Activated naive CD8-positive, alpha-beta T cell treated with anti-CD3 and anti-CD28 coated beads for 36 hours (primary cell): ENCODE data around the gene BACE2. TPM values are rescaled to one million over a fixed set of nuclear protein-coding genes. Genes with fewer than 3 reads are reported as not detected.

Experiments used
- DNase-seq: peaks from one replicate; pipeline ENCODE4 v3.0.0; 2021
- H3K27ac Mint-ChIP-seq: one replicate; pipeline ENCODE4 v1.8.0; 2022; ENCODE audit warnings: mild to moderate bottlenecking, moderate library complexity, mixed read lengths
- H3K27me3 Mint-ChIP-seq: one replicate; pipeline ENCODE4 v1.8.0; 2022; ENCODE audit warnings: mild to moderate bottlenecking, mixed read lengths
- H3K36me3 Mint-ChIP-seq: one replicate; pipeline ENCODE4 v1.8.0; 2021; ENCODE audit warnings: mild to moderate bottlenecking, mixed read lengths
- H3K4me1 Mint-ChIP-seq: one replicate; pipeline ENCODE4 v1.8.0; 2021; ENCODE audit warnings: mixed read lengths
- H3K4me3 Mint-ChIP-seq: one replicate; pipeline ENCODE4 v1.8.0; 2022; ENCODE audit warnings: mild to moderate bottlenecking, moderate library complexity, mixed read lengths
- H3K9me3 Mint-ChIP-seq: one replicate; pipeline ENCODE4 v1.8.0; 2022; ENCODE audit warnings: mixed read lengths
- total RNA-seq, 2 experiments: library from RNA; stranded (reverse); gene quantifications; one replicate each; pipeline ENCODE4 v1.2.3, GENCODE V29; 2021

BACE2 gene
- 1 to 10 TPM; 1.8 to 2.0 TPM for total RNA-seq

DNA sequence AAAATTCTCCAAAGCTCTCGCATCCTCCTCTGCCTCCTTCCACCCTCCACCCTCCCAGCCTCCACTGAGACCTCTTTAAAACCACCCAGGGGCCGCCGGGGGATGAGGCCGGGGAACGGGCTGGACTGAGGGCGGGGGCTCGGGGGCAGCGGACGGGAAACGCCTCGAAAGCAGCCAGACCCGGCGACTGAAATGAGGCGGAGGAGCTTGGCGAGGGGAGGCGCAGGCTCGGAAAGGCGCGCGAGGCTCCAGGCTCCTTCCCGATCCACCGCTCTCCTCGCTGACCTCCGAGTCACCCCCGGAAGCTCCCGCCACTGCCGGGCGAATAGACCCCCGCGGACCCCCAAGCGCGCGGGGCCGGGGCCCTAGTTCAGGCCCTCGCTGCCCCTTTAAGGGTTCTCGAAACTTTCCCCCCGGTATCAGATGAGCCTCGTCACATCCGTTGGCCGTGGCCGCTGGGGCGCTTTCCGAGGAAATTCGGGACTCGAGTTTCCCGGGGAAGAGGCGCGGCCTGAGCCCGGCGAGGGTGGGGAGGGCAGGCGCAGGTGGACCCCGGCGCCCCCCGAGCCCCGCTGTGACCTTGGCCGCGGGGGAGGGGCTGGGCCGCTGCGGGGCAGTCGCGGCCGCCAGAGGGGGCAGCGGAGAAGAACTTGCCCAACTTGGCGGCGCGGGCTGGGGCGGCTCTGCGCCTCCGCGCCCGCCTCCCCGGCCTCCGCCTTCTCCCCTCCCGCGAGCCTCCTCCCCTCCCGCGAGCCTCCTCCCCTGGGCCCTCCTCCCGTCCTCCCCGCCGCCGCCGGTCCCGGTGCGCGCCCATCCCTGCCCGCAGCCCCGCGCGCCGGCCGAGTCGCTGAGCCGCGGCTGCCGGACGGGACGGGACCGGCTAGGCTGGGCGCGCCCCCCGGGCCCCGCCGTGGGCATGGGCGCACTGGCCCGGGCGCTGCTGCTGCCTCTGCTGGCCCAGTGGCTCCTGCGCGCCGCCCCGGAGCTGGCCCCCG lies at the start of gene BACE2:
Gene BACE2 (plus strand): TSS at position 813 of the 995 bp plus-strand sequence. CDS start 104 bp downstream, at position 917.
- no peaks in the 10 kb centered on the region for H3K36me3 Mint-ChIP-seq
- peak within 1 kb of the TSS; percentile 67 for H3K4me3 Mint-ChIP-seq
- H3K27me3 Mint-ChIP-seq = peaks cover 67% of the 10 kb centered on the region

DNA sequence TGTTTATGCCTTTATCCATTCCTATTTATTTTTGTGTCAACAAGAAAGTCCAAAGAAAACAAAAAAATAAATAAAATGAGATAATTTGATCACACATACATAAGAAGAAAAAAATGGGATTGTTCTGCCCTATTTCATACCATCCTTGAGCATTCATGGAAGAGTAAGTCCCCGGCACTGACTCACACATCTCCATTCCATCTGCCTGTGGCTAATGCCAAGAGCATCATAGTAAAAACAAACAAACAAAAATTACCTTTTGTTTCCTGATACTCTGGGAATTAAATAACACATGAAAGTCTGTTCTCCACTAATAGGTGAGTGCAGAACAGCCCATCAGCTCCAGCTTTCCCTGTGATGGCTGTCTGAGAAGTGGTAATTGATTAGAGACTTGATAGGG lies 48.1 kb upstream of the BACE2 start:
- Mint-ChIP-seq H3K9me3 (no peaks in the 10 kb centered on the region), H3K36me3 (no peaks in the 10 kb centered on the region), H3K27me3 (peaks cover 13% of the 10 kb centered on the region), H3K4me3 (no peak overlapping the region), H3K27ac (no peak overlapping the region), H3K4me1 (no peaks in the 10 kb centered on the region)
- DNase-seq = no peak

More for the DNA sequence above, at the start of gene BACE2:
- Mint-ChIP-seq H3K4me1 (peaks cover 5% of the 10 kb centered on the region), H3K27ac (no peak within 1 kb of the TSS), H3K9me3 (no peaks in the 10 kb centered on the region)
- DNase-seq = peak; percentile 60

DNA sequence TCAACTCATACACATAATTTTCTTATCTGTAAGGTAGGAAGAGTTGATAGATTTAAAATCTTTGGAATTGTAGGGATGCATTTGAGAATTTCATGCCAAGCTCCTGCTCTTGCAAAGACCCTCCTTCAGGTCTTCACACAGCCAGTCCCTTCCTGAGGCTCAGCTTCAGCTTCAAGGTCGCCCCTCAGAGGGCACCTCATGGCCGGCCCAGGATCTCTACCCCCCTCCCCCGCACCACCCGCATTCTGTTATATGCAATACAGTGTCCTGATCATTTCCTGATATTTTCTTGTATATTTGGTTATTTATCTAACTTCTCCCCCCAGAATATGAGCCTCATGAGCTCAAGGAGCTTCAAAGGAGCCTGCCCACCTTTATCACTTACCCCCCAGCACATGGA lies 47.0 kb upstream of the BACE2 start:
- H3K27me3 Mint-ChIP-seq = peaks cover 13% of the 10 kb centered on the region
- no peaks in the 10 kb centered on the region for H3K9me3 Mint-ChIP-seq
- DNase-seq = no peak
- no peak overlapping the region for H3K27ac Mint-ChIP-seq
- H3K4me1 Mint-ChIP-seq = no peaks in the 10 kb centered on the region
- no peaks in the 10 kb centered on the region for H3K36me3 Mint-ChIP-seq
- no peak overlapping the region for H3K4me3 Mint-ChIP-seq

DNA sequence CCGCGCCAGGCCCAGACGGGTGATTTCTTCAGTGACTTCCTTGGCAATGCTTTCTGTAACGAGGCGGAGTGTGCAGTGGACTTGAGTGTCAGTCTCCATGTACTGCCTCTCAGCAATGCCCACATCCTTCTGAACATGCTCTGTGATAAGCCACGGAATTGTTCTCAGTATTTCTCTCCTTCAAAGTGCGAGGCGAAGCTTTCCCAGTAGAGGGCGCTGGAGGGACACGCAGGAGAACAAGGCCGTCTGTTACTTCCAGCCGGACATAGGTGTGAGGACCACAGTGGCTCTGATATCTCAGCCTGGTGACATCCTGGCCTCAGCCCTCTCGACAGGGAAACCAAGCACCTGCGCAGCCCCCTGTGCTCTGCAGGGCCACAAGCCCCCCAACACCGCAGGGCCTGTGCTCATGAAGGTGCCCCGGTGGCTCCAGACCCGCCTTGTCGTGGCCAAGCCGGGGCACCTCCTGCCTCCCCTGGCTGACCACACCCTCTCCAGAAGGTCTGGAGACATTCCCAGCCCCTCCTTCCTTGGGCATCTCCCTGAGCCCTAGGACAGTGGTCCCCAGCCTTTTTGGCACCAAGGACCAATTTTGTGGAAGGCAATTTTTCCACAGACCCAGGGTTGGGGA lies 46.1 kb upstream of the BACE2 start:
- no peak overlapping the region for H3K4me3 Mint-ChIP-seq
- H3K36me3 Mint-ChIP-seq = no peaks in the 10 kb centered on the region
- H3K27me3 Mint-ChIP-seq = peaks cover 16% of the 10 kb centered on the region
- DNase-seq = peak; percentile 54
- H3K9me3 Mint-ChIP-seq = no peaks in the 10 kb centered on the region
- H3K27ac Mint-ChIP-seq = no peak overlapping the region
- no peaks in the 10 kb centered on the region for H3K4me1 Mint-ChIP-seq

DNA sequence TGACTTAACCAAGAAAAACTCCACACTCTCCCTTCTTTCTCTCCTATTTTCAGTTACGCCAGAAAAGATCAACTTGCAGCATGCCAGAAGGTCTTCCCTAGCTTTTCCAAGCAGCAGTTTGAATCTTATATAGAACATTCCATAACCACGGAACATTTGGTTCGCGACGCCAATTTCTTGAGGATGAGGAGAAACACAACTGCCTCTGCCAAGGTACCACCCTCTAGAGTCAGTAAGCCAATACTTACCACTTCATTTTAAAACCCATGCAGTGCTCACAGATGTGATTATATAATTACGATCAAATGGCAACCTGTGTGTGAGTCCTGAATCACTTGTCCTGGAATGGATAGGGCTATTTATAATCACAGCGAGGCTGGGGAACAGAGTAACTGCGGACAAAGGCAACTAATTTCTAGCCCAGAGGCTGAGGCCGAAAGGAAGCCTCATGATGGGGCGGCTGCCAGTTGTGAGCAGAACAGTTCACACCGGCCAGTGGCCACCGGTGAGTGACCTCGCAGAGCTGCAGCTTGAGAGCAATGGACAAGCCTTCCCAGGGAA lies 43.2 kb upstream of the BACE2 start:
- peaks cover 8% of the 10 kb centered on the region for H3K9me3 Mint-ChIP-seq
- H3K27ac Mint-ChIP-seq = no peak overlapping the region
- H3K4me1 Mint-ChIP-seq = no peaks in the 10 kb centered on the region
- no peak for DNase-seq
- H3K27me3 Mint-ChIP-seq = peaks cover 20% of the 10 kb centered on the region
- H3K4me3 Mint-ChIP-seq = no peak overlapping the region
- no peaks in the 10 kb centered on the region for H3K36me3 Mint-ChIP-seq

DNA sequence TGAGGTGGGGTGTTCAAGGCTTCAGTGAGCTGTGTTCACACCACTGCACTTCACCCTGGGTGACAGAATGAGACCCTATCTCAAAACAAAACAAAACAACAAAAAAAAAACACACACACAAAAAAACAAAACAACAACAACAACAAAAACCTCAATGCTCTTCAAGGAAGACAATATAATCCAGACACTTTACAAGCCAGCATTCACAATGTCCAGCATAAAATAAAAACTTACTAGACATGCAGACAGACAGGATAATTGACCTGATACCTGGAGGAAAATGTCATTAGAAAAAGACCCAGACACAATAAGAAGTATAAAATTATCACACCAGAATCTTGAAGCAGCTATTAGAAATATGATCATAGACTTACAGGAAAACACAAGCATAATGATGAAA lies 39.0 kb upstream of the BACE2 start:
- Mint-ChIP-seq H3K9me3 (peaks cover 8% of the 10 kb centered on the region), H3K36me3 (no peaks in the 10 kb centered on the region), H3K27ac (no peak overlapping the region), H3K4me3 (no peak overlapping the region), H3K4me1 (no peaks in the 10 kb centered on the region), H3K27me3 (peaks cover 10% of the 10 kb centered on the region)
- DNase-seq = no peak

DNA sequence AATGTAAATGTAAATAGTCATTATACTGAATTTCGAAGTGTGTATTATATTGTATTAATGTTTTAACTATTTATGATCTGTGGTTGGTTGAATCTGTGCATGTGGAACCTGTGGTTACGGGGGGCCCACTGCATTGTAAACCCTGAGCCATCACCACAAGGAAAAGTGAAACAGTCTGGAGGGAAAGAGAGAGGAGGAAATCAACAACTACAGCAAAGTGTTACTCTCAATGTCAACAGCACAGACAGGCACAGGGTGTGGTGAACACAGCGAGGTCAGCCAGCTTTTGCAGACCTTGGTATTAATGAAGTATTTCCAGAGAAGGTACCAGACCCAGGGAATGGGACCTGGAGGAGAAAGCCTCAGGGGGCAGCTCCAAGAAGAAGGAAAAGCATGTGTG lies 37.1 kb upstream of the BACE2 start:
- H3K36me3 Mint-ChIP-seq = no peaks in the 10 kb centered on the region
- H3K27ac Mint-ChIP-seq = no peak overlapping the region
- no peaks in the 10 kb centered on the region for H3K4me1 Mint-ChIP-seq
- peaks cover 10% of the 10 kb centered on the region for H3K27me3 Mint-ChIP-seq
- peaks cover 8% of the 10 kb centered on the region for H3K9me3 Mint-ChIP-seq
- H3K4me3 Mint-ChIP-seq = no peak overlapping the region
- DNase-seq = no peak

DNA sequence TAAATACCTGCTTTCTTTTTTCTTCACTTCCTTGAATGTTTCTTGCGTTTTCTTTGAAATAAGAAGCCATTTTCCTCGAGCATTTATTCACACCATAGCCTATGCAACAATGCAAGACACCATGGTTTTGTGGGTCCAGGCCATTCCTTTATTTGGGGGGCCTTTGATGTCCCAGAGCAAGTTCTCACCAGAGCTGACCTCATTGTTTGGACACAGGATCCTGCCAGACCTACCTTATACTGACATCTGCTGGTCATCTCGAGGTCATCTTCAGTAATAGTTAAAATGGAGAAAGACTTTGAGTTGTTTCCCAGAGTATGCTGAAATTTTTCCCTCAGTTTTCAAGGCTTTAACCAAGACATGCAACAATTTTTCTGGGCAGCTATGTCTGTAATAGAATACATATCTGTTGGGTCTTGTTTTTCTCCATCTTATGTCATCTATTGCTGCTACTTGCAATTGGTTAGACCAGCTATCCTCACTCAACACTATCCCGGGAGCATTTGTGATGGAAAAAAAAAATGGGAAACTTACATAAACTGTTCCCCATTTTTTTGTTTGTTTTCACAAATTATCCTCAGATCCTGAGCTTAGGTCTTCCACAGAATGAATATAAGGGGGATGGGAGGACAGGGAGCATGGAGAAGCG lies 34.0 kb upstream of the BACE2 start:
- Mint-ChIP-seq H3K9me3 (peaks cover 5% of the 10 kb centered on the region), H3K27ac (no peak overlapping the region), H3K27me3 (peaks cover 3% of the 10 kb centered on the region), H3K36me3 (no peaks in the 10 kb centered on the region), H3K4me1 (no peaks in the 10 kb centered on the region), H3K4me3 (no peak overlapping the region)
- DNase-seq = no peak

DNA sequence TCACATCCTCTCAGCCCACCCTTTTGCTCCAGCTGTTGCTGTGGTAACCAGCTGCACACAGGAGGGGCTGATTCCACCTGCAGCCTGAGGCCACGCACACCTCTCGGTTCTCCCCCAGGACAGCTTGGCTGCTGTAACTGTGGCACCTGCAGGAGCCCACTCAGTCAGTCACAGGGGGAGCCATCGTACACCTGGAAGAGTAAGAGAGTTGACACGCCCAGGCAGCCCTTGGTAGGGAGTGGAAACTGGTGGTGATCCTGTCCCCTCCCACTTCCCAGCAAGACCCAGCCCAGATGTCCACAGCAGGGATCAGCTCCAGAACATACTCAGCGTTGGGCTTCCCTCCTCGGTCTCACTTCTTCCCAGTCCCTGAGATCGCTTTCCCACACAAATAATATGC lies 32.2 kb upstream of the BACE2 start:
- no peak for DNase-seq
- Mint-ChIP-seq H3K4me1 (no peaks in the 10 kb centered on the region), H3K9me3 (no peaks in the 10 kb centered on the region), H3K27ac (no peak overlapping the region), H3K27me3 (peaks cover 3% of the 10 kb centered on the region), H3K4me3 (no peak overlapping the region), H3K36me3 (no peaks in the 10 kb centered on the region)

DNA sequence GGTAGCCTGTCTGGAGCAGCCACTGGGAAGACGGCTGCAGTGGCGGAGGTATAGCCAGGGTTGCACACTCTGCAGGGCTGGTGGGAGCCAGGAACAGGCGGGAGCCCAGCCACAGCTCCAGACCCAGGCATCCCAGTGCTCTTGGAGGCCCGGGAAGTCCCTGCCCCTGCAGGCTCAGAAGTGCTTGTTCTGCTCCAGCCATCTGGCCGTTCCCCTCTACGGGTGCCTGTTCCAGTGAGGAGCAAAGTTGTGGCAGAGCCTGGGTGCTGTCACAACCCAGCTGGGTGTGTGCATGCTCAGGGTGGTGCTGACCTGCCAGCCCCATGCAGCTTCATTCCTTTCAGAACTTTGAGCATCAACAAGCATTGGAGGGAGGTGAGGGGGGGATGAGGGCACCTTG lies 31.7 kb upstream of the BACE2 start:
- peaks cover 3% of the 10 kb centered on the region for H3K27me3 Mint-ChIP-seq
- no peaks in the 10 kb centered on the region for H3K36me3 Mint-ChIP-seq
- no peak for DNase-seq
- H3K27ac Mint-ChIP-seq = no peak overlapping the region
- H3K9me3 Mint-ChIP-seq = no peaks in the 10 kb centered on the region
- no peak overlapping the region for H3K4me3 Mint-ChIP-seq
- H3K4me1 Mint-ChIP-seq = no peaks in the 10 kb centered on the region

DNA sequence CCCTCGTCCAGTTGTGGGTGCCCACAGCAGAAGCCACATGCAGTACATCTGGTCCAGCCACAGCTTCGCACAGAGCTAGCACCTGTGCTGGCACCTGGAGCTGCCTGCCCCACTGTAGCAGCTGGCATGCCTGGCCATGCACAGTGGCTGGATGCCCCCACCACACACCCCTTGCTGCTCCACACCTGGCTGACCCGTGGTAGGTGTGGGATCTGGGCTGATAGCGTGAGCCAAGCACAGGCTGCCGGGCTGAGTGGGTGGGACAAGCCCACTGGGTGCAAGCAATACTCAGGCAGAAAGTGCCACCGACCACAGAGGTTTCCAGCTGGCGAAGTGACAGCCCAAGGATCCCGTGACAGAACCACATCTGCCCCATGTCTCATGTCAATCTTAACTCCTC lies 30.6 kb upstream of the BACE2 start:
- H3K27ac Mint-ChIP-seq = no peak overlapping the region
- H3K27me3 Mint-ChIP-seq = peaks cover 10% of the 10 kb centered on the region
- H3K9me3 Mint-ChIP-seq = no peaks in the 10 kb centered on the region
- no peak overlapping the region for H3K4me3 Mint-ChIP-seq
- no peaks in the 10 kb centered on the region for H3K36me3 Mint-ChIP-seq
- no peaks in the 10 kb centered on the region for H3K4me1 Mint-ChIP-seq
- DNase-seq = no peak

DNA sequence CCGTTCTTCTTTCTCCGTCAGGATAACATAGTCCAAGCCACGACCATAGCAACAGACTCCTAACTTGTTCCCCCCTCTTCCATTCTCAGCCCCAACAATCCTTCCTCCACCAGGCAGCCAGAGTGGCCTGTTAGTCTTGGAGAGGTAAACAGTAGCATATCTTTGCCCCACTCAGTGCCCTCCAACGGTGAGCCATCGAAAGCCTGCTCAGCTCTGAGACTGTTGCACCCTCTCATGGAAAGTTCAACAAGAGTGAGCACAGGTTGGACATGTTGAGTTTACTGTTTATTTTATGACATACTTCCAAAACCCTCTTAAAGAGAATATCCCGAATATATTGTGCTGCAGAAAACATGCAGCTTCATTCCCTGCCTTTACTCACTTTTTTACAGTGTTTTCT lies 30.1 kb upstream of the BACE2 start:
- Mint-ChIP-seq H3K9me3 (no peaks in the 10 kb centered on the region), H3K4me3 (no peak overlapping the region), H3K36me3 (no peaks in the 10 kb centered on the region), H3K27ac (no peak overlapping the region), H3K4me1 (no peaks in the 10 kb centered on the region), H3K27me3 (peaks cover 9% of the 10 kb centered on the region)
- no peak for DNase-seq

DNA sequence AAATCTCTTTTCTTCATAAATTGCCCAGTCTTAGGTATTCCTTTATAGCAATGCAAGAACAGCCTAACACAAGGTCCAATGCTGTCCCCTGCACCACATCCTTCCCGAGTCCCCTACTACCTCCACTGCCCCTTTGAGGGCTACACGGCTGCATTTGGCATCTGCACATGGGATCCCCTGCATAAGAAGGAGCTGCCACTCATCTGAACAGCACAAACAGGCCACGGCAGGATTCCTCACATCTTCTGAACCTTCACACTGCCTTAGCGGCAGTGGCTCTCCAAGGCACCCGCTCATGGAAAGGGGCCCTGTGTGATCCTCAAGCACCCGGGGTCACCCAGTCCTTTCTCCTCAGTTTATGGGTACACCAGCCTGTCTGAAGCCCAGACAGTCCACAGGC lies 29.2 kb upstream of the BACE2 start:
- H3K4me1 Mint-ChIP-seq = no peaks in the 10 kb centered on the region
- H3K9me3 Mint-ChIP-seq = no peaks in the 10 kb centered on the region
- no peak overlapping the region for H3K4me3 Mint-ChIP-seq
- no peaks in the 10 kb centered on the region for H3K36me3 Mint-ChIP-seq
- peaks cover 9% of the 10 kb centered on the region for H3K27me3 Mint-ChIP-seq
- no peak for DNase-seq
- H3K27ac Mint-ChIP-seq = no peak overlapping the region

DNA sequence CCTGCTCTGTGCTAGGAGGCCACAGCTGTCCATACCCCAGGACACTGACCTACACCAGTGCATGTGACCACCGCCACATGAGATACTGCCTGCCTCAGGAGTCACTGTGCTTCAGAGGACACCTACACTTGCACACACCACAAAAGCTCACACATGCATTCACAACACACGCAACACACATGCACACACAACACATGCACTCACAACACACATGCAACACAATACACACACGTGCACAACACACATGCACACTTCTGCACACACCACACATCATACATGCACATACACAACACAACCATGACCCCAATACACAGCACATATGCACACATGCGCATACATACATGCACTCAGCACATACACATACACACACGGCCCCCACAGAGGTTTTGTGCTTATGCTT lies 28.7 kb upstream of the BACE2 start:
- no peaks in the 10 kb centered on the region for H3K4me1 Mint-ChIP-seq
- H3K9me3 Mint-ChIP-seq = no peaks in the 10 kb centered on the region
- no peak for DNase-seq
- peaks cover 9% of the 10 kb centered on the region for H3K27me3 Mint-ChIP-seq
- H3K27ac Mint-ChIP-seq = no peak overlapping the region
- no peak overlapping the region for H3K4me3 Mint-ChIP-seq
- H3K36me3 Mint-ChIP-seq = no peaks in the 10 kb centered on the region

DNA sequence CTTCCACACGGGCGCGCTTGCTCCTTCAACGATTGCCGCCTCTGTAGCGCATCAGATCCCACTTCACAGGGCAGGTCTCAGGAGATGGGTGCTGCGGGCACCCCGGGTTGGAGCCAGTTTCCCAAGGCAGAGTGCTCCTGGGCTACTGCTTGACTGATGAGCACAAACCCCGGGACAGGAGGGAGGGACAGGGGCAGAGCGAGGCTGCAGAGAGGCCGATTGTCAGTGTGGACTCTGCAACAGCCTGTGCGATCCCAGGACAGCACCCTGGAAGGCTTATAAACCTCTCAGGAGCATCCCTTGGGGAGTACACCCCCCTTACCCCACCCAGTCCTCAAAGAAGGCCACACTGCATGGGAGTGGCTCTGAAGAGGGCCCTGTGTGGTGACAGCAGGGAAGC lies 28.0 kb upstream of the BACE2 start:
- H3K4me3 Mint-ChIP-seq = no peak overlapping the region
- no peak for DNase-seq
- H3K4me1 Mint-ChIP-seq = no peaks in the 10 kb centered on the region
- H3K36me3 Mint-ChIP-seq = no peaks in the 10 kb centered on the region
- no peaks in the 10 kb centered on the region for H3K9me3 Mint-ChIP-seq
- H3K27ac Mint-ChIP-seq = no peak overlapping the region
- peaks cover 11% of the 10 kb centered on the region for H3K27me3 Mint-ChIP-seq
